HepG2 (cell line): ENCODE results near the gene GLRA1. TPM values are rescaled to one million over a fixed set of nuclear protein-coding genes. Genes with fewer than 3 reads are reported as not detected.

Source experiments
- ATAC-seq: fragments of 200-7000 bp; cut with Tn5 transposase; 3 replicates; pipeline ENCODE4 v1.9.1; 2020; ENCODE audit warnings: mild to moderate bottlenecking, moderate library complexity
- BruUV-seq: library from RNA; stranded (reverse); fragments of 400-500 nt; replicated peaks from 2 replicates; lab custom pipeline; 2021; lab: Mats Ljungman, UMichigan
- CTCF ChIA-PET: fragments of 300-600 bp; formaldehyde crosslinking; extraction: SDS; loops from one replicate; lab custom pipeline; 2021; ENCODE audit warnings: low total read pairs, inconsistent platforms, low intra/inter-chr PET ratio; lab: Yijun Ruan, JAX
- POLR2A ChIA-PET: fragments of 350-600 bp; sonication (Branson Sonifier 250); formaldehyde crosslinking; loops from one replicate; lab custom pipeline; 2020; ENCODE audit warnings: antibody characterized with exemption, inconsistent platforms; lab: Yijun Ruan, JAX
- DNase-seq: peaks from one replicate; pipeline ENCODE4 v3.0.0-alpha.2; 2015; ENCODE audit warnings: low spot score
- FAIRE-seq: peaks from 3 replicates; lab custom pipeline; 2011; peaks lifted over from hg19 to GRCh38; lab: Jason Lieb, UNC
- H2AFZ ChIP-seq: one replicate; pipeline ENCODE4 v1.6.1; 2011; ENCODE audit warnings: low read length, inconsistent platforms
- H3K27ac ChIP-seq: fragments of 300-600 bp; 3 replicates; pipeline ENCODE4 v1.8.0; 2011; ENCODE audit warnings: mixed run types, mild to moderate bottlenecking, mixed read lengths, low read length, inconsistent platforms; ENCODE audit not compliant: insufficient read depth; ENCODE audit errors: extremely low read length
- H3K27me3 ChIP-seq, 2 experiments: fragments of 200-600 bp in 1 of 2; 2 replicates in 1 of 2; 3 replicates in 1 of 2; pipeline versions ENCODE4 v1.6.0 to v1.8.0; 2011; ENCODE audit warnings: low read length in 2 of 2, mild to moderate bottlenecking in 2 of 2, moderate library complexity in 2 of 2, inconsistent platforms in 1 of 2; ENCODE audit not compliant: insufficient read depth in 2 of 2, control insufficient read depth in 1 of 2
- H3K36me3 ChIP-seq, 2 experiments: fragments of 200-600 bp in 1 of 2; replicated peaks in 1 of 2; 2 replicates in 1 of 2; 3 replicates in 1 of 2; pipeline versions ENCODE4 v1.5.1 to v1.8.0; 2011; ENCODE audit warnings: low read length in 2 of 2, inconsistent platforms in 1 of 2; ENCODE audit not compliant: insufficient read depth in 2 of 2, control insufficient read depth in 1 of 2
- H3K4me1 ChIP-seq: 2 replicates; pipeline ENCODE4 v1.5.1; 2012; ENCODE audit warnings: low read length, inconsistent platforms; ENCODE audit not compliant: insufficient read depth
- H3K4me2 ChIP-seq: 2 replicates; pipeline ENCODE4 v1.6.0; 2011; ENCODE audit warnings: low read depth, low read length, inconsistent platforms
- H3K4me3 ChIP-seq, 3 experiments: fragments of 200-600 bp in 1 of 3; sonication (generic), shearing (Covaris generic) in 1 of 3; replicated peaks in 1 of 3; 2 replicates each; pipeline ENCODE4 v1.5.1; 2011 to 2016; ENCODE audit warnings: low read length in 3 of 3, inconsistent platforms in 2 of 3, low read depth in 2 of 3, mild to moderate bottlenecking in 2 of 3, control low read depth in 1 of 3, mixed read lengths in 1 of 3; ENCODE audit not compliant: insufficient read depth in 1 of 3
- H3K79me2 ChIP-seq: one replicate; pipeline ENCODE4 v1.6.1; 2011; ENCODE audit warnings: low read length, inconsistent platforms; ENCODE audit not compliant: insufficient read depth
- H3K9ac ChIP-seq: 2 replicates; pipeline ENCODE4 v1.6.0; 2011; ENCODE audit warnings: mild to moderate bottlenecking, low read depth, low read length, inconsistent platforms; ENCODE audit not compliant: insufficient read depth
- H3K9me3 ChIP-seq: 2 replicates; pipeline ENCODE4 v1.5.1; 2012; ENCODE audit warnings: mild to moderate bottlenecking, low read length
- H4K20me1 ChIP-seq: 2 replicates; pipeline ENCODE4 v1.6.0; 2011; ENCODE audit warnings: inconsistent platforms, mild to moderate bottlenecking, low read length, moderate library complexity; ENCODE audit not compliant: insufficient read depth
- BCL6 ChIP-seq: IDR thresholded peaks from 2 replicates; pipeline ENCODE4 v1.6.1; 2016; ENCODE audit warnings: missing genetic modification reagents, missing compliant biosample characterization
- CBX1 ChIP-seq: IDR thresholded peaks from one replicate; pipeline ENCODE4 v1.6.1; 2016; ENCODE audit warnings: antibody characterized with exemption, low read depth
- LCORL ChIP-seq, 2 experiments: fragments of 450-650 bp in 1 of 2; sonication (generic) in 1 of 2; formaldehyde crosslinking in 1 of 2; IDR thresholded peaks; 2 replicates each; pipeline versions ENCODE4 v1.5.0 to v1.6.1; 2017 to 2020; ENCODE audit warnings: antibody characterized with exemption in 1 of 2, missing genetic modification reagents in 1 of 2
- MAFK ChIP-seq, 2 experiments: IDR thresholded peaks in 1 of 2; conservative IDR thresholded peaks in 1 of 2; 2 replicates each; pipeline ENCODE4 v1.6.1; 2011; ENCODE audit warnings: improper control_type of control experiment in 2 of 2, low read length in 2 of 2
- ZNF674 ChIP-seq: sonication (generic); formaldehyde crosslinking; IDR thresholded peaks from 2 replicates; pipeline ENCODE4 v1.5.0; 2020; ENCODE audit warnings: low read depth, mild to moderate bottlenecking, missing genetic modification reagents
- ZSCAN21 ChIP-seq: sonication (generic); formaldehyde crosslinking; IDR thresholded peaks from 2 replicates; pipeline ENCODE4 v1.8.0; 2022; ENCODE audit warnings: mild to moderate bottlenecking, missing genetic modification reagents, moderate library complexity, borderline replicate concordance
- WGBS: methylation state at CpG from one replicate; pipeline ENCODE4 v1.1.6; 2017; ENCODE audit warnings: low lambda C conversion rate; 5-methylcytosine and 5-hydroxymethylcytosine counted together
- in situ Hi-C: cut with HindIII; loops from 2 replicates; pipeline ENCODE4 v1.10.0; 2017; ENCODE audit warnings: low pct_unique_long_range_greater_than_20kb; ENCODE audit not compliant: extremely low pct_ligation_motif_present
- intact Hi-C: fragments of 100-400 bp; cut with micrococcal nuclease; formaldehyde crosslinking; loops from one replicate; pipeline ENCODE4 v1.10.0; 2022; ENCODE audit not compliant: unreplicated experiment
- polyA plus RNA-seq, 8 experiments: library from polyadenylated mRNA; depleted of rRNA in 3 of 8; stranded (reverse) in 7 of 8; unstranded in 1 of 8; fragments of >200 nt; fragmentation: Illumina TruSeq in 4 of 8; extraction: Trizol in 4 of 8; gene quantifications; 2 replicates each; pipeline versions ENCODE4 v1.2.1 to v1.2.3, GENCODE V29; 2011 to 2016; ENCODE audit warnings: low read depth in 4 of 8, missing spikeins in 1 of 8, mixed read lengths in 1 of 8; ENCODE audit not compliant: insufficient read depth in 1 of 8
- total RNA-seq, 5 experiments: library from RNA; depleted of rRNA; stranded (reverse); fragments of >200 nt; fragmentation: Illumina TruSeq; extraction: Trizol; gene quantifications; 2 replicates each; pipeline ENCODE4 v1.2.3, GENCODE V29; 2016; ENCODE audit warnings: low read depth in 1 of 5
- TF ChIP-seq, protein P1 (sequence below): sonication (generic); formaldehyde crosslinking; IDR thresholded peaks from 2 replicates; pipeline ENCODE4 v1.4.0; 2020; ENCODE audit warnings: missing genetic modification reagents

The GLRA1 gene
- total and polyA plus RNA-seq, 2 of the 13 experiments (the other 11 are each of a cell fraction or from before 2014, with no cell fraction given): not detected

DNA sequence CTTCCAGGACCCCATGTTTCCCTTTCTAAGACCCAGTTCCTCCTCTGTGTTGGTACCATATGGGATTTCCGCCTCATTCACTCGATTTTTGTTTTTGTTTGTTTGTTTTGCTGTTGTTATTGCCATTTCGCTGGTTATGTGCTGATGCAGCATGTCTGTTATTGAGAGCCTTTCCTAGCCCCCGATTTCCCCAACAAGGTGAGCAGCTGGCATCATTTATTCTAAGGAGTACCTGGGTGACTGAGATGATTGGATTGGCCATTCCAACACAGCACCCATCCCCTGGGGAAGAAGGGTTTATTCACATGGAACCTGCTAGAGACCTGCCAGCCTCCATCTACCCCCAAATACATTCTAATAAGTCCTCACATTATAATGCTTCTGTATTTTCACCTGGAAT, 2.7 kb downstream of the GLRA1 start:
- no peak for TF ChIP-seq ZSCAN21 (CRISPR knock-in tag)
- no peak for TF ChIP-seq CBX1
- TF ChIP-seq BCL6 (CRISPR knock-in tag): no peak
- TF ChIP-seq, protein P1, sequence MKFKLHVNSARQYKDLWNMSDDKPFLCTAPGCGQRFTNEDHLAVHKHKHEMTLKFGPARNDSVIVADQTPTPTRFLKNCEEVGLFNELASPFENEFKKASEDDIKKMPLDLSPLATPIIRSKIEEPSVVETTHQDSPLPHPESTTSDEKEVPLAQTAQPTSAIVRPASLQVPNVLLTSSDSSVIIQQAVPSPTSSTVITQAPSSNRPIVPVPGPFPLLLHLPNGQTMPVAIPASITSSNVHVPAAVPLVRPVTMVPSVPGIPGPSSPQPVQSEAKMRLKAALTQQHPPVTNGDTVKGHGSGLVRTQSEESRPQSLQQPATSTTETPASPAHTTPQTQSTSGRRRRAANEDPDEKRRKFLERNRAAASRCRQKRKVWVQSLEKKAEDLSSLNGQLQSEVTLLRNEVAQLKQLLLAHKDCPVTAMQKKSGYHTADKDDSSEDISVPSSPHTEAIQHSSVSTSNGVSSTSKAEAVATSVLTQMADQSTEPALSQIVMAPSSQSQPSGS (CRISPR knock-in tag): no peak
- no peak for TF ChIP-seq ZNF674 (CRISPR knock-in tag)
- TF ChIP-seq MAFK (conservative IDR thresholded peaks at IDR 0.05 in 1 of 2, IDR thresholded peaks at IDR 0.05 in 1 of 2; ENCODE audit: low read length in 2 of 2): 0 out of 4 replicates have a peak, but pooled peaks of 1 of the 2 experiments have one; percentile 11
- TF ChIP-seq, all 625 proteins: peak for 1
- no peaks in the 10 kb centered on the region for H3K36me3 ChIP-seq
- H3K4me1 ChIP-seq: no peaks in the 10 kb centered on the region
- intact Hi-C loops: no loop called here
- DNase-seq (no peak), FAIRE-seq (no peak), ATAC-seq (no peak)
- no peak overlapping the region for H3K9ac ChIP-seq
- no peak overlapping the region for H3K4me2 ChIP-seq
- H3K27me3 ChIP-seq: no peaks in the 10 kb centered on the region; a peak in 1 of 5 replicates
- BruUV-seq: no TSS peak
- H3K4me3 ChIP-seq: no peak overlapping the region
- CTCF ChIA-PET: no interaction called here
- WGBS: 2% methylated on average over 4 of the region's 4 CpGs
- H3K79me2 ChIP-seq: no peaks in the 10 kb centered on the region
- H2AFZ ChIP-seq: no peak overlapping the region
- H3K9me3 ChIP-seq: no peaks in the 10 kb centered on the region
- POLR2A ChIA-PET: no interaction called here
- H4K20me1 ChIP-seq: 0 out of 2 replicates have a peak, but pooled peaks cover 3% of the 10 kb centered on the region
- in situ Hi-C loops: no loop called here
- no peak overlapping the region for H3K27ac ChIP-seq

DNA sequence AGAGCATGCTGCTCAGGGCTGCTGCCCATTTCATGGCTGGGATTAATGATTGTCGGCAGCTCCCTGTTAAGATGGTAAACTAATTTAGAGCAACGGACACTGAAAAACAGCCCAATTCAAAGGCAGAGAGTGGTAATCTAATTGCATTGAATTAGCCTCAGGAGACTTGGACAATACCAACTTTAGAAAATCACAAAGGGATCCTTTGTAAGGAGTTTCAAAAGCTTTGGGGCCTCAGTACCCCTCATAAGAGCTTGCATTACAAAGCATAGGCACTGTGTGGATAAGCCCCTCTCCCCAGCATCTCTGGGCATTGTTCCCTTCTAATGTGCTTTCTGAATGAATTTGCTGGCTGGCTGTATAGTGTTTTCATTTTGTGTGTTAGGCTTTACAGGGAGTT, 6.7 kb downstream of the GLRA1 start:
- no peaks in the 10 kb centered on the region; a peak in 2 of 5 replicates for H3K27me3 ChIP-seq
- POLR2A ChIA-PET: no interaction called here
- H3K4me1 ChIP-seq: no peaks in the 10 kb centered on the region
- H3K4me2 ChIP-seq: no peak overlapping the region
- H2AFZ ChIP-seq: no peak overlapping the region
- no peak overlapping the region for H3K9ac ChIP-seq
- CTCF ChIA-PET: no interaction called here
- 6% methylated on average over 2 of the region's 2 CpGs for WGBS
- no peak for DNase-seq
- BruUV-seq: no TSS peak
- no peaks in the 10 kb centered on the region for H3K9me3 ChIP-seq
- H3K79me2 ChIP-seq: no peaks in the 10 kb centered on the region
- TF ChIP-seq LCORL (IDR thresholded peaks at IDR 0.05) (no peak), LCORL (CRISPR knock-in tag; IDR thresholded peaks at IDR 0.05) (no peak)
- no peak overlapping the region for H3K27ac ChIP-seq
- FAIRE-seq: no peak
- in situ Hi-C loops: no loop called here
- ATAC-seq: no peak
- no peaks in the 10 kb centered on the region for H3K36me3 ChIP-seq
- intact Hi-C loops: no loop called here
- H3K4me3 ChIP-seq: no peak overlapping the region
- H4K20me1 ChIP-seq: no peaks in the 10 kb centered on the region
